ENCODE measurements around the gene BHLHE40.
A peak's percentile ranks its signal among the peaks of the same experiment; 100 is the strongest.

Gene BHLHE40

DNA sequence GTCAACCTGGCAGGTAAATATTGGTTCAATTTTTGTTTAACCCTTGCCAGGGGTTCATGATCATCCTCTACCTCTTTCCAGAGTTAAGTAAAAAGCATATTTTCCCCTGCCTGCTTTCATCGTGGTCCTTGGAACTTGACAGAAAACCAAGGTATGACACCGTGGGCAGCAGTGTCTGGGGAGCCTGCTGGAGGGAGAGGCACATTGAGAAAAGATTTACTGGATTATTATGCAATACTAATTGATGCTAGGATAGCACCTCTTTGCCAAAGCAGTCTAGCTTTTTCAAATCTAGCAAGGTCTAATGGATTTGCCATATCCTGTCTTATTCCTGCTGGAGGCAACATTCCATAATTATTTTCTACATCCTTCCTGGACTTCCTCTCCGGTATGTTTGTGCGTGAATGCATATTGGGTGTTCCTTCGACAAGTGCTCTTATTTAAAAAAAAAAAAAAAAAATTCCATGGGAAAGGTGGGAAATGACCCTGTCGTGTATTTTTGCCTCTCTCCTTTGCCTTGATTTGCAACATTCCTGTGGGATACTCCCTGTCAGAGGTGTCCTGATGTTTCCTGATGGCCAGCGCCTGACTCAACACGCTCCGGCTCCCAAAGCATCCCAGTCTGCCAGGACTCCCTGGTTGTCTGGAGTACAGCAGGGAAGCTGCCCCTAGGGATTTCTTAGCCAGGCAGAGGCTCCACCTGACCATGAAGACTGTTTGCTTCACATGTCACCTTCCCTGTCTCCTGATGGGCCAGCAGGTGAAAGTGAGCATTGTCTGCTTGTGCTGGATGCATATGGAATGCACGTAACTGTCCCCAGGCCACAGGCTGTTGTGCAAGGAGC lies 6.3 kb downstream of the BHLHE40 start:
- DNase-seq, result no peak

DNA sequence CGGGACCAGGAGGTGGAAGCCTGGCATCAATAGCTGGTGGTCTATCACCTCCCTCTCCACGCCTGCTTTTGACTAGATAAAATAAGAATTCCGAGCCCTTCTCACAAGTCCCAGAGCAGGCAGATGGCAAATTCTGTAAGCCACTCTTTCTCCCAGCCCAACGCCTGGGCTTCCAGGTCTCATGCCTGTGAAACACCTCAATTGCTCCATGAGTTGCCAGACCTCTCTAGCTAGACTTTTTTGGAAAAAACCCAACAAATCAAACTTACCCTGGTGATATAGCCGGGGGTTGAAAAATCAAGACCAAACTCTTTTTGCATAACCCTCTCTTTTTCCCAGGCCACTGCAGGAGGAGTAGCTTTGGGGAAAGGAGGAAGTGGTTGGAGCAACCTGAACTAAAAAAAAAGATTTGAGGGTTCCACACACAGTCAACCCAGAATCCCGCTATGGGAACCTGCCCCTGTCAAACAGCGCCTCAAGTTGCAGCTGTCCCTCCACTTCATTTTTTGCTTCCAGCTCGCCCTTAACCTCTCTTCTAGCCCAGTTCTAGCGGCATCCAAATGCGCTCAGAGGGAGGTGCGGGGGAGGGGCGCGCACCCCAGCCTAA lies 7.0 kb downstream of the BHLHE40 start:
- no peak for DNase-seq

DNA sequence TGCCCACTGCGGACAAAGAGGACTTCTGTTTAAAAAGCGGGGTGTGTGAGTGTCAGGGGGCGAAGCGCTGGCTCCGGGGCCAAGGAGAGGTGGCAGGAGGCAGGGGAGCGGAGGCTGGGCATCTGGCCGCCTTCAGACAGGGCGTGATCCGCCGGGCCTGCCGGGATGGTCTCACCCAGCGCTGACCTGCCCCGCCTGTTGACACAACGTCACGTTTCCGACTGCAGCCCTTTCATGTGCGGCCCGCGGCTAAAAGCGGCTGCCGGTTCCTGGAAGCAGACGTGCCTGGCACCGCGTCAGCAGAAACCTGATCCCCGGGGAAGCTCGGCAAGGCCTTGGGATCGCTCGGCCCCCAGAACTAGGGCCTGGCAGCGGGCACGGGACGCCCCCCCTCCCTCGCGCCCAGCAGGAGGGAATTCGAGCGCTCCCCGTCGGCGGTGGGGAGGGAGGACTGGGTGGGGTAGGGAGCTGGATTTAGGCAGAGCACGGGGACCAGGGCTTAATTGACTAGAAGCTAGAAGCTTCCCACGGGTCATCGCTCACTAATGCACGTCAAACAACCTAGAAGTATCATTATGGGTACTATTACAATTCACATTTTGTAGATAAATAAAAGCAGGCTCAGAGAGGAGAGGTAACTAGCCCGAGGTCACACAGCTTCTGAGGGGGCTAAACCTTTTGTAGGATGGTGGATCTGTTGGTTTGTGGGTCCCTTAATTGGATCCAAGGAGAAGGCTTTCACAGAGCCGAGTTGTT lies 7.7 kb downstream of the BHLHE40 start:
- DNase-seq, result peak; percentile 50

DNA sequence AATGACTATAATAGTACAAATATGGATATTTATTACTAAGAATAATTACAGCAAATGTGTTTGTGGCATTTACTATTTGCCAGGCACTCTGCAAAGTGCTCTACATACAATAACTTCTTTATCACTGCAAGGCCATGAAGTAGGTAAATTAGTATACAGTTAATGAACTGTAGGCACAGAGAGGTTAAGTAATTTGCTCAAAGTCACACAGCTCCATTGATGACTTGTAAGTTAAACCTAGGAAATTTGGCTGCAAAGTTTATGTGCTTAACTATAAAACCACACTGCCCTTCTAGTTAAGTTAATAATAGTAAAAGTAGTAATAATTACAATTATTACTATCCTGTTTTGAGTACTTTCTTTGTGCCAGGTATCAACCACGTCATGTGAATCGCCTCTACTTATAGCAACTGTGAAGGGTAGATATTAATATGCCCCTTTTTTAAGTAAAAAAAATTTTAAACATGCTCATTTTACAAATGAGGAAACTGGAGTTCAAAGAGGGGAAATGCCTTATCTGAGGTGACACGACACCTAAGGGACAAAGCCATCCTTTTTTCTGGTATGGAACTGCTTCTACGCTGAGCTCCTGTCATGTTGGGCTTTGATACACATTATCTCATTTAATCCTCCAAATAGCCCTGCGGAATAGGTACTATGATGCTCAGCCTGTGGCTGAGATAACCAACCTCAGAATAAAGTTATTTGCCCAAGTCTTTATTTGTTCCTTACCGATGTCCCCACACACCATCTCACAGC lies 8.5 kb downstream of the BHLHE40 start:
- no peak for DNase-seq

DNA sequence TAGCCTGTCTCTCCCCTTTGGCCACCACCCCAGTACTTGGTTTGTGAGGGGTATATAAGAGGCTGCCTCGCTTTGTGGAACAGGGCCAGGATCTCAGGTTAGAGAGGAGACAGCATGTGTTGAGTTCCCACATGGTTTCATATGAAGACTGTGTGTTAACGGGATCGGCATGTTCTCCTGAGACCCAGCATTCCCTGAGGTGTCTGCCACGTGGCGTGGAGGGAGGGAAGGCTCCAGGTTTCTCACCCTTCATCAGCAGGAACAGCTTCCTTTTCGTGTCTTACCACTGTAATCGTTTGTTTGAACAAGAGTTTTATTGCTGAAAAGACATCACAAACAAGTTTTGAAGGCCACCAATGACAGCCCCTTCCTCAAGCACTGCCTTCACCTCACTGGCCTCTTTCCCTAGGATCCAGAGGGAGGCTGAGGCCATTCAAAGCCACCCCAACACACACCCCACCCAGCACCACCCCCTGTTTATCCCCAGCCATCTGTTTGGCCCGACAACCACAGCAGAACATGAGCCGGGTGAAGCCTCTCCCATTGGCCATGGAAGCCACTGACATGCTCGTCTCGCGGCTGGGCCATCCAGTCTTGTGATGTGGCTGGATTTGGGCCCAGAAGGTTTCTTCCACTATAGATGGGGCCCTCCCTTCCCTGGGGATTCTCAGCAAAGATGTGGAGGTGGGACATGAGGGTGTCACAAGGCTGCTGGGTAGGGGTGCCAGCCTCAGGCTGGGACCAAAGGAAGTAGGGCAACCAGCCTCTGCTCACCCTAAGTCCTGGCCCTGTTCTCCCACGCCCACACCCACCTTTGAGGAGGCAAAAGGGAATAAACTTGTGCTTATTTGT lies 10.0 kb downstream of the BHLHE40 start:
- DNase-seq, result no peak

DNA sequence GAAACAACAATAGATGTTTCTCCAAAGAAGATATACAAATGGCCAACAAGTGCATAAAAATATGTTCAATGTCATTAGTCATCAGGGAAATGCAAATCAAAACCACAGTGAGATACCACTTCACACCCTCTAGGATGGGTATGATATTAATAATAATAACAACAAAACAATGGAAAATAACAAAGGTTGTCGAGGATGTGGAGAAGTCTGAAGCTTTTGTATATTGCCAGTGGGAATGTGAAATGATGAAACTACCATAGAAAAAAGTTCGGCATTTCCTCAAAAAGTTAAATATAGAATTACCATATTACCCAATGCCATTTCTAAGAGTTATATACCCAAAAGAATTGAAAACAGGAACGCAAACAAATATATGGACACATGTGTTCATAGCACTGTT lies 10.8 kb downstream of the BHLHE40 start:
- DNase-seq, result no peak

DNA sequence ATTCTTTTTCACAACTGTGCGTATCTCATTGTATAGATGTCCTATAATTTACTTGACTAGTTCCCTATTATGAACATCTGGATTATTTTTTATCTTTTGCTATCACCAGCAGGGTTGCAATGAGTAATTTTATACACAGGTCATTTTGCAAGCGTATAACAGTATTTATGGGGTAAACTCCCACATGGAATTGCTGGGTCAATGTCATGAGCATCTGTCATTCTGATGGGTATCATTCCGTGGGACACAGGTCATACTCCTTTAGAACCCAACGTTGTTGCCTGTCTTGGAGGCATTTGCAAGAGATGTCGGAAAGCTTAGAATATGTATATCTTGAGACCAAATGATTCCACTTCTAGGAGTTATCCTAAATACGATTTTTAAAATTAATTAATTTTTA lies 12.9 kb downstream of the BHLHE40 start:
- DNase-seq, result no peak

DNA sequence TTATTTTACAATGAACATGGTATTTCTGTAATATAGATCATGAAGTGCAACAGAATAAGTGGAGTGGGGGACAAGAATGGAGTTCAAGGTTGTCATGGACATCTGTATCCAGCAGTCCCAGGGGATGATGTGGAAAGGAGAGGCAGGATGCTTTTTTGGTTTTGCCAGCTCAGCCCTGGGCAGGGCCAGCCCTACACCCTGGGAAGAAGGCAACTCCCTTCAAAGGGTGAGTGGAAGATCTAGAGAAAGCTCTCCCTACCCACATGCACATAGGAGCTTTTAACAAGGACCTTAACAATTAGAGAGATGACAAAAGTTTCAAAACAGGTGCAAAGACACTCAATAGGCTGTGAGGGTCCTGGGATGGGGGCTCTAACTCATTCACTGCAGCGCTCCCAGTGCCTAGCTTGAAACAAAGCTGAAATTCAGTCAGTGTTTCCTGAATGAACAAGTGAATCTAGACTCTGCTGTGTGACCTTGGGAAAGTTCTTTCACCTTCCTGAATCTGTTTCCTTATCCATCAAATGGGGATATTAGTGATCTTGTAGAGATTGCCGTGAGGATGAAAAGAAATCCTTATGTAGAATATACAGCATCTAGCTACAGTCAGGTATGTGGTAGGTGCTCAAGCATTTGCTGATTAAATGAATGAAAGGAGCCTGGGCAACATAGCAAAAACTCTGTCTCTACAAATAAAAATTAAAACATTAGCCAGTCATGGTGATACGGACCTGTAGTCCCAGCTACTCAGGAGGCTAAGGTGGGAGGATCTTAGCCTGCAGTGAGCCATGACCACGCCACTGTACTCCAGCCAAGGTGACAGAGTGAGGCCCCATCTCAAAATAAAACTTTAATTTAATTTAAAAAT lies 14.3 kb downstream of the BHLHE40 start:
- DNase-seq, result no peak

DNA sequence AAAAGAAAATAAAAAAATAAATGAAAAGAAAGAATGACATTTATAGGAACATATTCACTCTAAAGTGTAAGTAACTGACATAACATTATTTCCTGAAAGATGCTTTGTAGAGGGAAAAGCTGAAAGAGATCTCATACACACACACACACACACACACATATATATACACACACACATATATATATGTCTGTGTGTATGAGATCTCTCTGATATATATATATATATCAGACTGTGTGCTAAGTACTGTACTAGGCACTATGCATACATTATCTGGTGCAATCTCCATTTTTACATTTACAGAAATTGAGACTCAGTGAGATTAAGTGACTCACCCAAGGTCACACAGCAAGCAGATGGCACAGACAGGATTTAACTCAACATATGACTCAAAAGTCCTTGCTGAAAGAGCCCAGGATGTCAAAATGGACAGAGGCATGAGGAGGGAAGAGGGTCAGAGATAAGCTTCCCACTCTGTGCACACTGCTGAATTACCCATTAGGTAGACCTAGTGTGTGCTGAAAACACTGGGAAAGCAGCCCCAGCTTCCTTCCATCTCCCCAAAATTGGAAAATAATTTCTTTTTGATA lies 15.0 kb downstream of the BHLHE40 start:
- no peak for DNase-seq

DNA sequence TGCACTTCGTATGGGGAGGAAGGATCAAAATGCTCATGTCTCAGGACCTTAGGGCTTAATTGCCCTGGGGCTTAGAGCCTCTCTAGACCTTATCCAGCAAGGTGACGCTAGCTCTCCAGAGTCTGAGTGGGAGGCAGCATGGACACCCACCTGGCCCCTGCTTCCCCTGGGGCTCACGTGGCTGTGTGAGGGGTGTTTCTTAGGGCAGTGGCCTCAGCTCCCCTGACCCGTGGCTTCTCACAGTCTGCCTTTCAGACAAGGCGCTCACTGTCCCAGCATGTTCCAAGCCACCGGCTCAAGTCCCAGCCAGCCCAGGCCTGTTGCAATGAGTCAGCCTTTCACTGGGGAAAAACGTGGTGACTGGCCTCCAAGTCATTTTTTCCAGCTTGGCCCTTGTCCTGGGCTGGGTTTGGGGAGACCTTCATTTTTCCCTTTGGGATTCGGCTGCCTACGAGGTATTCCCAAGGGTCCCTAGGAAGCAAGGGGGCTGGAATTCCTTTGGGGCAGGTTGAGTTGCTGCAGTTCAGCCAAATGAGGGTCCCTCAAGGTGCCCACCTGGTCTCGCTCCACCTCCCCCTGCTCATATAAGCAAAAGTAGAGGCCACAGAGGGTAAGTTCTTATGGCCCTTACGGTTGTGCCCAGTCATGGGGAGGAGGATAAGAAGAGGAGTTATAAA lies 15.7 kb downstream of the BHLHE40 start:
- no peak for DNase-seq

DNA sequence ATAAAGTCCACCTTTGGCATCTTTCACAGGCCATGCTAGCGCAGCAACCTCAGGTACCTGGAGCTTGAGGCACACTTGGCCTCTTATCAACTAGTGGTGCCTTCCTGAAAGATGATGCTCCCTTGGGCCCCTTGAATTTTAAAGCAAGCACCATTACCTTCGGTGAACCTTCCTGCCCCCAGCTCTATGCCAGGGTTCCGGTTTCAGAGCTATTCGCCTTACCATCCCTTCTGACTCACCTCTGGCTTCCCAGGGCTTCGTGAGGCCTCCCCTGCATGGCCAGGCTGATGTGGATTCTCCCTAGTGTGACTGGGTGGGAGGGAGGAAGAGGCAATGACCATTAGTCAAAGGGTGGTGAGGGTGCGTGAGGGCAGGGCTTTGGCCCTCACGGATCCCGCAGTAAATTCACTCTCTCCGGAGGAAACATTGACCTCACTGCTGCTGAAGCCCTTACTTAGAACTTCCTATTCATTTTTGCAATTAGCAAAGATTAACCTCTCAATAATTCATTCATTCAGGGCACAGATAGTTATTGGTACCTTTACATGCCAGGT lies 16.3 kb downstream of the BHLHE40 start:
- no peak for DNase-seq

DNA sequence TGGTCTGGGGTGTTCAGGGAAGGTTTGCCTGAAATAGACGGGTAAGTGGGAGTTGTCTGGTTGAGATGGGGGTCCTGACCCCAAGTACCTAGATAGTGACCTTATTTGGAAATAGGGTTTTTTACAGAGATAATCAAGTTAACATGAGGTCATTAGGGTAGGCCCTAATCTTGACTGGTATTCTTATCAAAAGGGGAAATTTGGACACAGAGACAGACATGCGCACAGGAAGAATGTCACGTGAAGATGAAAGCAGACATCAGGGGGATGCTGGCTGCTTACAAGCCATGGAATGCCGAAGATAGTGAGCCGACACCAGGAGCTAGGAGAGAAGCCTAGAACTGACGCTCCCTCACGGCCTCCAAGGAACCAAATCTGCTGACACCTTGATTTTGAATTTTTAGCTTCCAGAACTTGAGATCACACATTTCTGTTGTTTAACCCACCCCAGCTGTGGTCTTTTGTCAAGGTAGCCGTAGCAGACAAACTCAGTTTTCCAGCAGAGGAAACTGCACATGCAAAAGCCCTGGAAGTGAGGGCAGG lies 17.1 kb downstream of the BHLHE40 start:
- DNase-seq, result no peak

DNA sequence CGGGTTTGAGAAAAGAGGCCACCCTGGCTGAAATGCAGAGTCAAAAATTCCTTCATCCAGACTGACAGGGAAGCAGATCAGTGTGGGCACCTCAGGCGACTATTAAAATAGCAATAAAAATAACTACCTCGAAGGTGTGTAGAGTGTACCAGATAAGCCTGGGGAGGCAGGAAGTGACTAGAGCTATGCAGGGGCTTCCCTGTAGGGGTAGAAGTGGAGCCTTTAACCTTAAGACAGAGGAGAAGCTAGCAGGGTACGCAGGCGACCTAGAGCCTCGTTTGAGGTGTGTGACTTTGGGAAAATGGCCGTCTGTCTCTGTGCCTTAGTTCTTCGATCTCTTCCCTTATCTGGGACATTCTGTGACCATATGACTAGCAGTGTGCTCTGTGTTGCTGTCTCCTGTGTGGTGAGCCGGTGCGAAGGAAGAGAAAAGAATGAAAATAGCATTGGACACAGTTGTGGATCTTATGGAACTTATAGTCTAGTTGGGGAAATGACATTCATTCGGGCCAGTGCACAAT lies 17.6 kb downstream of the BHLHE40 start:
- DNase-seq, result no peak

DNA sequence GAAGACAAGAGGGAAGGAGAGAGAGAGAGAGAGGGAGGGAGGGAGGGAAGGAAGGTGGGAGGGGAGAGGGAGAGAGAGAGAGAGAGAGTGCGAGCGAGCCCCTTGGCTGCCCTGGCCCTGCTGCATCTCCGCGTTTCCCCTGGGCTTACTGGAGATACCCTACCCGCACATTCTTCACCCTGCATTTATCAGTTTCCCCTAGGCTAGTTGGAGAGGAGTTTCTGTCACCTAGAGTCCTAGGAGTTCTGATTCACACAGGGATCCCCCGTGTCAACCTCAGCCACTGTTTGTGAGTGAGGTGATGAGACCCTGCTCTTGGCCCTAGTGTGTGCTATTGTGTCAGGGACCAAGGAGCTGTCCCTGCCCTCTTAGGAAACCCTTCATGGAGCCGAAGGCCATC lies 18.7 kb downstream of the BHLHE40 start:
- DNase-seq, result no peak

DNA sequence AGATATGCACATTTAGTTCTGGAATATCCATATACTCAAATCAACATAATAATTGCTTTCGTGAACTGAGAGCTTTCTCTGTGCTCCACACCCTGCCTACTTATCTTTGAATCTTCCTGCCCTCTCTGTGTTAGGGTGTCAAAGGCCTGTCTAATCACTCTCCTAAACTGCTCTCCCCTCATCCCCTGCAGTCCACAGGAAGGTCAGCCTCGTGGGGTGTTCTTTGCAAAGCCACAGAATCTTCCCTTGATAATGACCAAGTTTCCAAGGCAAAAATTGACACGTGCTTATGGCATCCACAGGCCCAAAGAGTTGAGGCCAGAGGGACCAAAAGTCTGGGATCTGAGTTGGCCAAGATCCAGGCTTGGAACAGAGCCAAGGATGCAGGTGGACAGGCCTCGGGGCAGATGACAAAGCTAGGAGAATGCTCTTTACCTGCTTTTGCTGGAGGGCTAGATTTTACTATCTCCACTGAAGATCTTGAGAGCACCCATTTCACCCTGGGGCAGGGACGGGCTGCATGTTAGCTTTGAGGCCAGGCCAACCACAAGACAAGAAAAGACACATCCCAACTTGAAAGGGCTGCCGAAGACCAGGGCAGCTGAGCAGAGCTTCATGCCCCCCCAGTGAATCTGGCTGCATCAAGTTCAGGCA lies 20.4 kb downstream of the BHLHE40 start:
- no peak for DNase-seq

DNA sequence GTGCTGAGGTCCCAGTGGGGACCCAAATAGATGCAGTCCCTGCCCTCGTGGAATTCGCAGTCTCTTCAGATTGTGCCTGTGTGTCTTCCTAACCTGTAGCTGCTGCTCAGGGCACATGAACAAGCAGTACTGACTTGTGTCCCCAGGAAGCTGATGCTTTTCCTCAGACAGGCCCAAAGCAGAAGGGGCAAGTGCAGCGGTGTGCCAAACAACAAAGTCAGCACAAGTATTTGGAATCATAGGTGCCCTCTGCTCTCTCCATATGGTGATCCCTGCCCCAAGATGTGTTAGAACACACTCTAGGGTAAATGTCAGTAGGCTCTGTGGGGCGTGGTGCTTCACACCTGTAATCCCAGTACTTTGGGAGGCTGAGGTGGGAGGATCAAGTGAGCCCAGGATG lies 21.9 kb downstream of the BHLHE40 start:
- DNase-seq, result no peak

DNA sequence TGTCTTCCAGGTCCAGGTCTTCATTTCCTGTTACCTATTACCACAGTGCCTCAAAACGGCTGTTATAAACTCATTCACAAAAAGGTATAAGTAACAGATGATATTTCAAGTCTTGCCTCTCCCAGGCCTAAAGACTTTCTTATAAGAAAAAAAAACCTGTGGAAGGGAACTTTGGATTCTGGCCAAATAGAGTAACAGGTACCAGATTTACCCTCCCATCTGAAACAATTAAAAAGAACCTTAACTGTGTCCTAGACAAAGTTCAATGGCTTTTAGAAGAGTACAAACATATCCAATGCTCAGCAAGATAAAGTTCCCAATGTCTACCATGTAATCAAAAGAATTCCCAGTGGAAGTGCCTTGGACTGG lies 22.6 kb downstream of the BHLHE40 start:
- DNase-seq, result no peak

DNA sequence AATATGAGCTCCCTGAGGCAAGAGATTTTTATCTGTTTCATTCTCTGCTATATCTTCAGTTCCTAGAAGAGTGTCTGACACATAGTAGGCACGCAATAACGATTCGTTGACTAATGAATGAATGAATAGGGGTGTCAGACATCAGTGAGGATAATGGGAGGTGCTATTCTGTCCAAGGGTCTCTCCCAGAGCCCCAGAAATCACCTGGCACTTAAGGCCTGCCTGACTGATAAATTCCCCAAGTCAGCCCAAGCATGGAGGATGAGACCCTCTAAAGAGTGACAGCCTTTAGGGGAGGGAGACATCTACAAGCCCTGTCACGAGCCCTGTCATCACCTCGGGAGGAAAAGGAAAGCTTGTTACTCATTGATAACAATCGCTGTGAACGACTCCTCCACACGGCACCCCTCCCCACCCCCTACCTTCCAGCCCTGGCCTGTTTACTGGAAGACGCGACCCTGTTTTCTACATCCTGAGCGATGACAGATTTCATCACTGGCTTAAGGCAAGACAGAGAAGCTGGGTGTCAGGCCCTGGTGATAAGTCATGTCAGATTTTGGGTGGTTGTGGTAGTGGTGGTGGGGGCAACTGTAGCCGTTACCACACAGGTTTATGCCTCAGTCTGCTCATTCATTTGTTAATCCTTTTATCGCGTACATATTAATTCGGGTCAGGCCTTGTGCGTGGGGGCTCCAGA lies 23.1 kb downstream of the BHLHE40 start:
- no peak for DNase-seq
